HG02623 (cell line): Measurements from ENCODE around the gene TINCR.
"Not testable (repeated sequence)": the region's sequence is repeated elsewhere in the genome, so short reads cannot be mapped to it uniquely, and the experiment has no call there.

Source experiments
- ATAC-seq: cut with Tn5 transposase; IDR thresholded peaks from one replicate; pipeline ENCODE4 v1.9.1; 2021; ENCODE audit warnings: moderate library complexity; ENCODE audit not compliant: unreplicated experiment

TINCR gene

GRCh38 chr19:5567360-5567969 lies at the start of gene TINCR:
Gene TINCR, minus strand, starts transcription at chr19:5567953.
- ATAC-seq: no peak

GRCh38 chr19:5617080-5617479 lies 49.3 kb upstream of the TINCR start:
- no peak for ATAC-seq

GRCh38 chr19:5615756-5616327 lies 48.1 kb upstream of the TINCR start:
- ATAC-seq: no peak

- no peak for ATAC-seq
These were observed 45.4 kb upstream of the TINCR start for GRCh38 chr19:5612891-5613865.

GRCh38 chr19:5609881-5610448 lies 42.2 kb upstream of the TINCR start:
- ATAC-seq: no peak

- ATAC-seq: not testable (repeated sequence)
These were observed 41.0 kb upstream of the TINCR start for GRCh38 chr19:5608766-5609165.

- ATAC-seq: no peak
These were observed 40.5 kb upstream of the TINCR start for GRCh38 chr19:5608291-5608690.

- ATAC-seq: no peak
These were observed 39.8 kb upstream of the TINCR start for GRCh38 chr19:5607318-5608275.

GRCh38 chr19:5605362-5605761 lies 37.6 kb upstream of the TINCR start:
- ATAC-seq: no peak

- no peak for ATAC-seq
These were observed 35.9 kb upstream of the TINCR start for GRCh38 chr19:5603626-5604025.

GRCh38 chr19:5600797-5601196 lies 33.0 kb upstream of the TINCR start:
- no peak for ATAC-seq

GRCh38 chr19:5595745-5596144 lies 28.0 kb upstream of the TINCR start:
- no peak for ATAC-seq

- ATAC-seq: no peak
These were observed 27.4 kb upstream of the TINCR start for GRCh38 chr19:5595129-5595528.

- no peak for ATAC-seq
These were observed 26.8 kb upstream of the TINCR start for GRCh38 chr19:5594521-5594950.

GRCh38 chr19:5593343-5594255 lies 25.8 kb upstream of the TINCR start:
- ATAC-seq: no peak

- ATAC-seq: no peak
These were observed 25.0 kb upstream of the TINCR start for GRCh38 chr19:5592531-5593342.

GRCh38 chr19:5591476-5591875 lies 23.7 kb upstream of the TINCR start:
- no peak for ATAC-seq

GRCh38 chr19:5590865-5591154 lies 23.1 kb upstream of the TINCR start:
- no peak for ATAC-seq
